GM18951 (cell line): ENCODE results near the gene NUDT3.

Experiments used
- POLR2A ChIP-seq: IDR thresholded peaks from 4 replicates; pipeline ENCODE4 v1.6.1; 2011; ENCODE audit warnings: mild to moderate bottlenecking; ENCODE audit not compliant: insufficient read length, insufficient read depth; ENCODE audit errors: extremely low read depth
- in situ Hi-C: fragments of 300-500 bp; cut with MboI; formaldehyde crosslinking; loops from one replicate; pipeline ENCODE4 v1.12.0; 2022; ENCODE audit warnings: low sequenced_read_pairs, mixed read lengths, inconsistent platforms; ENCODE audit not compliant: unreplicated experiment

NUDT3 gene

DNA sequence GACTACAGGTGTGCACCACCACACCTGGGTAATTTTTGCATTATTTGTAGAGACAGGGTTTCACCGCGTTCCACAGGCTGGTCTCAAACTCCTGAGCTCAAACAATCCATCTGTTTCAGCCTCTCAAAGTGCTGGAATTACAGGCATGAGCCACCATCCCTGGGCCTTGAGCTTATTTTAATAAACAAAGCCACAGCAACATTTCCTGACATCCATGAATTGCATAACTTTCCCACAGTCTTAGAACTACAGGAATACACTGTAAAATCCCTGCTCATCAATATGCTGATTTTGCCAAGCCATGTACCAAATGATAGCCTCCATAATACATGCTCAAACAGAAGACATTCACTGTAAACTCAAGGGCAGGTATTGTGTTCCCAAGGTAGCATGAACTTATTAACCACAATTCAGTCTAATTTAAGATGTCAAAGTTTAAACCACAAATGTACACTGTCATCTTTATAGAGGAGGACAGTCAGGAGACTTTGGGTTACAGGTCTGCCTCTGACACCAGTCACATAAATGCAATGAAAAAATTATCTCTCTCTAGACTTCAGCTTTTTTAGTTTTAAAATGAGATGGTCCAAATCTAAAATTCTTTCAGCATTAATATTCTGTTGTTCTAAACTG is 40.0 kb downstream of the NUDT3 start:
- TF ChIP-seq POLR2A: no peak
- in situ Hi-C loops: no loop called here

DNA sequence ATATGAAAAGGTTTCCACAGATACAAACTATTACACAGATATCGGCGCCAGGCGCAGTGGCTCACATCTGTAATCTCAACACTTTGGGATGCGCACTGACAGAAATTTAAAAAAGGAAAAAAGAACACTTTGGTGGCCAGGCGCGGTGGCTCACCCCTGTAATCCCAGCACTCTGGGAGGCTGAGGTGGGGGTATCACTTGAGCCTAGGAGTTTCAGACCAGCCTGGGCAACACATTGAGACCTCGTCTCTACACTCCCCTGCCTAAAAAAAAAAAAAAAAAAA is 41.6 kb downstream of the NUDT3 start:
- no peak for TF ChIP-seq POLR2A
- in situ Hi-C loops: no loop called here

DNA sequence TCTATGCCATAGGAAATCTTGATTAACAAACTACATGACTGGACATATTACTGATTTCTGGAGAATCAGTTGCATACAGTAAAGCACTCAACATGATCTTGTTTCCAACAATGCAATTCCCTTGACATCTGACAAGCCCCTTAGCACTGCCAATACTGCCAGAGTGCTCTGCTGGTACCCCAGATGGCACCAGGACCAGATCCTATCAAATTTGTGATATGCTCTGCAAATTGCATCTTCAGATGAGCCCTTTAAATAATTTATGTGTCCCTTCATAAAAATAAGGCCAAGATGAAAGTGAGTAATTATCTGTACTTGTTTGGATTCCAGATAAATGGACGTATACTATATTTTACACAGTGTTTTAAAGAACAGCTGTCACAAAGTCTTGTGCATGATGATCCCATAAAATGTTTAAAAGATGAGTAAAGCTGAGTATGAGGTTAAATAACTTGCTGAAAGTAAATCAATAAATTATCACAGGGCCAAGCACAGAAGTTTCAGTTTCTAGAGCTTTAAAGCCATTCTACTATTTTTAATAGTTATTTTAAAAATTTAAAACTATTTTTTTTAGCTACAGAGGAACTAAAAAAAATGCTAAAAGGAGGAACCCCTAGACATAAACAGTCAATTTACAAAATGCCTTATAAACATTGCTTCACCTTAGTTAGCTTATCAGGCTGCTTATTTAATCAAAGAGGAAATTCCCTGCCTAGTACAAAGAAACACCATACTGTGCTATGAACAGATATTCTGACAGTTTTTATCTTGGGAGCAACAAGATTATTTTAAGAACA is 42.1 kb downstream of the NUDT3 start:
- in situ Hi-C loops: no loop called here
- no peak for TF ChIP-seq POLR2A

DNA sequence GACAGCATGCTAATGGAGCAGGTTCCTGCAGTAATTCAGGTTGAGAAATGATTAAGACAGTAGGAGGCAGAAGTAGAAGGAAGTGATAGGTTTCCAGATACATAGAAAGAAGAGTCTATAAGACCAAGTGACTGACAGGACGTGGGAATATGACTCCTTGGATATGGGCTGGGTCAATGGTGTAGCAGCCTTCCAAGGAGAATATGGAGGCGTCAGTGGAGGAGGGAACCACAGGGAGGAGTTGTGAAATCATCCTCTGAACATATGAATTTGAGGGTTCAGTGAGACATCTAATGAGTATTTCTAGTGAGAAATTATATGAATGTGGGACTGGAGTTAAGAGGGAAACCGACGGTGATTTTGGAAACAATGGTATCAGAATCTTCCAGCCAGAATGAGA is 43.3 kb downstream of the NUDT3 start:
- no peak for TF ChIP-seq POLR2A
- in situ Hi-C loops: no loop called here

GRCh38 chr6:34347303-34347702 is 45.2 kb downstream of the NUDT3 start:
- in situ Hi-C loops: no loop called here
- TF ChIP-seq POLR2A: no peak

DNA sequence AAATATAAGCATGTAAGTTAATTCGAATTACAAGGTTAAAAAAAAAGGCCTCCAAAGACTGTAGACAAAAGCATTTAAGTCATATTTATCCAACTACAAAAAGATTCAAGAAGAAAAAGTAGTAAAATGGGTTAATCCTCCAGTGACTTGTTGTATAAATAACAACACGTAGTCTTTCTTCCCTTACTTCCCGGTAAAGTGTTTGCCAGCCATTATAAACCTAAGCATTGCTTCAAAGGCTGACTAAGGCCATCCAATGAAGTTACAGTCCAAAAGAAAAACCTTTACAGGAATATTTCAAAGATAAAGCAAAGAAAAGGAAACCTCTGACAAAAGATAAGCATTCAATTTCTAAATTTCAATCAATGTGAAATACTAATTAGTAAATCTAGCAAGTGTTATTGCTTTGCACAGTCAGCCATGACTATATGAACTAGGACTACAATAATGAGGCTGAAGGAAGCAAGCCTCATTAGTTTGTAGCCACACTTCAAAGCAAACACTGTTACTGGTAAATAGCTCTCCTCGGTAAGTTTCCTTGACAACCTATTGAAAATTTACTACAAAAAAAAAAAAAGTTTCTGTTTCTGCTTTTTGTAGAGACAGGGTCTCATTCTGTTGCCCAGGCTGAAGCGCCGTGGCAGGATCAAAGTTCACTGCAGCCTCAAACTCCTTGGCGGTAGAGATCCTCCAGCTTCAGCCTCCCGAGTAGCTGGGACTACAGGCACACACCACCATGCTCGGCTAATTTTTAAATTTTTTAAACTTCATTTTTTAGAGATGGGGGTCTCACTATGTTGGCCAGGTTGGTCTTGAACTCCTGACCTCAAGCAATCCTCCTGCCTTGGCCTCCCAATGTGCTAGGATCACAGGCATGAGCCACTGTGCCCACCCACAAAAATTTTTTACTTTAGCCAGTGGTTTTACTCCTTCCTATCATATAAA is 46.0 kb downstream of the NUDT3 start:
- no peak for TF ChIP-seq POLR2A
- in situ Hi-C loops: no loop called here

GRCh38 chr6:34343806-34344205 is 48.7 kb downstream of the NUDT3 start:
- in situ Hi-C loops: no loop called here
- TF ChIP-seq POLR2A: no peak

GRCh38 chr6:34342247-34342646 is 50.2 kb downstream of the NUDT3 start:
- in situ Hi-C loops: no loop called here

DNA sequence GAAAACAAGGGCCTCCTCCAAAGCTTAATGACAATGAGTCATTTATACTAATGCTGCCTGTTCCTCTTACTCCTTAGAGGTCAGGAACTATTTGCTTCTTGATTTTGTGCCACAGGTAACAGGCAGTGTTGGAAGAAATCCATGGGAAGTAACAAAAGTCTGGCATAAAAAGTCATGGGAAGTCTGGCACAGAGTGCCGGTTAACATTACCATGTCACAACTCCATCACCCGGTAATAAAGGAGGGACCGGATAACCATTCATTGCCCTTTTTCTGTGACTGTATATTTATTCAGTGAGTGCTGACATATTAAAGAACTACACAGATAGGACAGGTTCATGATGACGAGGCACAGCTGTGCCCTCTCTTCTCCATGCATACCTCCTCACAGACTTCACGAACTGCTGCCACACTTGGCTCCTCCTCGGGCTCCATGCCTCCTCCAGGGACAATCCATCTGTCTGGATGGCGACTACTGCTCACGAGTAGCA is 50.9 kb downstream of the NUDT3 start:
- no peak for TF ChIP-seq POLR2A
- in situ Hi-C loops: no loop called here

More at GRCh38 chr6:34342247-34342646, 50.2 kb downstream of the NUDT3 start:
- TF ChIP-seq POLR2A: no peak

GRCh38 chr6:34340906-34341480 is 51.5 kb downstream of the NUDT3 start:
- in situ Hi-C loops: no loop called here
- no peak for TF ChIP-seq POLR2A

DNA sequence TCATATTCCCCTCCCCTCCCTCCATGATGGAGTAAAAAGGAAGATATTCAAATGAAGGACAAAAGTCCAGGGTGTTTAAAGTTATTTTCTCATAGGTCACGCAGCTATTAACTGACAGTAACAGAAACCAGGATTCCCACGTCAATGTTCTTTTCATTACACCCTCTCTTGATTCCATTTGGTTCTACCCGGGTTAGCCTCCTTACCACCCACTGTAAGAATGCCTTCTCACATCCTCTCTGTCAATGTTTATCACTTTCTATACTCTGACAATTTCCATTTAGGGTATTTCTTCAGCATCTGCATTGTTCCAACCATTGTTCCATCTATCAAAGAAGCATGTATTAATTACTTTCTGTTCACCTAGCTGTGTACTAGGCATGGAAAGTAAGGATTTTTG is 52.1 kb downstream of the NUDT3 start:
- in situ Hi-C loops: no loop called here
- TF ChIP-seq POLR2A: no peak

GRCh38 chr6:34339971-34340370 is 52.5 kb downstream of the NUDT3 start:
- TF ChIP-seq POLR2A: no peak
- in situ Hi-C loops: no loop called here

GRCh38 chr6:34339432-34339831 is 53.0 kb downstream of the NUDT3 start:
- in situ Hi-C loops: no loop called here

More at GRCh38 chr6:34339432-34339831, 53.0 kb downstream of the NUDT3 start:
- no peak for TF ChIP-seq POLR2A
